ENCODE data around the gene ERAP2. TPM values are rescaled to one million over a fixed set of nuclear protein-coding genes. Genes with fewer than 3 reads are reported as not detected.
"Not testable (repeated sequence)": the region's sequence is repeated elsewhere in the genome, so short reads cannot be mapped to it uniquely, and the experiment has no call there.

The ERAP2 gene
- polyA plus RNA-seq, 3 donors, result 3.0 to 20.4 (median 3.4) TPM

DNA sequence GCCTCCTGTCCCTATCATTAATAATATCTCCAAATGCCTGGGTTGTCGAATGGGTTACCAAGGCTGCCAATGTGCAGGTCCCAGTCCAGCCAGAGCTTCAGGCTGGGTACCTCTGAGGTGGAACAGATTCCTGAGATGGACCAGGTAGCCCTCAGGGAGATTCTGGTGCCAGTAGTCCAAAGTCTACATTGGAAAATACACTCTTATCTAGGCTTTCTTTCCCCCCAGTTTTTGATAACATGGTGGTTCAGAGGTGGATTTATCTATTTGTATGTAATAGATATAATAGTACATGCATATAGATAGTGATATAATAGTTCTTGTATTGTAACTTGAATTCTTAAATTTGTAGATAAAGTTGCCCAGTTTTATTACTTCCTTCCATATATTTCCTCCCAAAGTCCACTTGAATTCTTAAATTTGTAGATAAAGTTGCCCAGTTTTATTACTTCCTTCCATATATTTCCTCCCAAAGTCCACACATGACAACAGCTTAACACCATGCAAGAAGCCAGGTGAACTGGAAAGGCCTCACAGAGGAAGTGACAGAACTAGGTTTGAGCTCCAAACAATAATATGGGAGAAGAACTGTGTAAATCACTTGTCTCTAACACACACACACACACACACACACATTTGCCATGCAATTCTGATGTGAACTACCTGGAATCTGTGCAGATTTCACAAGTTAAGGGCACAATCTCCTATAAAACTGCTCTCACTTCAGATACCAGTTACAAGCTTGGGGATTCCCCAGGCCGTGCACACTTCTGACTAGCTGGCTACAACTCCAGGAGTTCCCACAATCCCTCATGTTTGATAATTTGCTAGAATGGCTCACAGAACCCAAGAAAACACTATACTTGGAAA lies 37.9 kb upstream of the ERAP2 start:
- peaks cover 0 to 2% (median 0%) of the 10 kb centered on the region in 7 donors for H3K9me3 Mint-ChIP-seq
- Histone ChIP-seq H2AFZ (ENCODE audit: insufficient read depth, low read depth, low read length, poor library complexity, severe bottlenecking) (no peak overlapping the region), H4K20me1 (ENCODE audit: insufficient read depth, low read length) (no peaks in the 10 kb centered on the region), H3K4me1 (ENCODE audit: control insufficient read depth in 1 of 2, insufficient read depth in 2 of 2, low read length in 2 of 2) (no peaks in the 10 kb centered on the region), H3K27me3 (ENCODE audit: control insufficient read depth in 2 of 2, insufficient read depth in 2 of 2, low read length in 2 of 2) (no peaks in the 10 kb centered on the region), H3K4me3 (replicated peaks in 1 of 3; ENCODE audit: low read depth in 2 of 3, low read length in 3 of 3) (no peak overlapping the region), H3K9me3 (replicated peaks in 1 of 2; ENCODE audit: control insufficient read depth in 1 of 2, insufficient read depth in 1 of 2, low read length in 2 of 2) (no peaks in the 10 kb centered on the region), H3K9ac (ENCODE audit: insufficient read depth, low read length, poor library complexity, severe bottlenecking) (no peak overlapping the region), H3K36me3 (replicated peaks in 1 of 2; ENCODE audit: control insufficient read depth in 1 of 2, insufficient read depth in 2 of 2, low read length in 2 of 2) (no peaks in the 10 kb centered on the region), H3K27ac (ENCODE audit: low read depth in 1 of 2, low read length in 2 of 2) (no peak overlapping the region), H3K4me2 (replicated peaks; ENCODE audit: extremely low read depth, low read length, poor library complexity, severe bottlenecking) (no peak overlapping the region), H3K79me2 (ENCODE audit: insufficient read depth, low read length) (no peaks in the 10 kb centered on the region)
- no peak for DNase-seq
- H3K4me1 Mint-ChIP-seq, result no peaks in the 10 kb centered on the region
- 91% methylated on average over 1 of the region's 2 CpGs for WGBS (ENCODE audit: insufficient coverage)
- H3K27me3 Mint-ChIP-seq (ENCODE audit: low read depth in 3 of 3), result peaks cover 0 to 2% (median 1%) of the 10 kb centered on the region in 3 donors
- H3K36me3 Mint-ChIP-seq, result no peaks in the 10 kb centered on the region
- intact Hi-C loops (cut with micrococcal nuclease), result no loop called here
- H3K27ac Mint-ChIP-seq, result no peak overlapping the region
- no peak overlapping the region for H3K4me3 Mint-ChIP-seq
- TF ChIP-seq, protein P1, sequence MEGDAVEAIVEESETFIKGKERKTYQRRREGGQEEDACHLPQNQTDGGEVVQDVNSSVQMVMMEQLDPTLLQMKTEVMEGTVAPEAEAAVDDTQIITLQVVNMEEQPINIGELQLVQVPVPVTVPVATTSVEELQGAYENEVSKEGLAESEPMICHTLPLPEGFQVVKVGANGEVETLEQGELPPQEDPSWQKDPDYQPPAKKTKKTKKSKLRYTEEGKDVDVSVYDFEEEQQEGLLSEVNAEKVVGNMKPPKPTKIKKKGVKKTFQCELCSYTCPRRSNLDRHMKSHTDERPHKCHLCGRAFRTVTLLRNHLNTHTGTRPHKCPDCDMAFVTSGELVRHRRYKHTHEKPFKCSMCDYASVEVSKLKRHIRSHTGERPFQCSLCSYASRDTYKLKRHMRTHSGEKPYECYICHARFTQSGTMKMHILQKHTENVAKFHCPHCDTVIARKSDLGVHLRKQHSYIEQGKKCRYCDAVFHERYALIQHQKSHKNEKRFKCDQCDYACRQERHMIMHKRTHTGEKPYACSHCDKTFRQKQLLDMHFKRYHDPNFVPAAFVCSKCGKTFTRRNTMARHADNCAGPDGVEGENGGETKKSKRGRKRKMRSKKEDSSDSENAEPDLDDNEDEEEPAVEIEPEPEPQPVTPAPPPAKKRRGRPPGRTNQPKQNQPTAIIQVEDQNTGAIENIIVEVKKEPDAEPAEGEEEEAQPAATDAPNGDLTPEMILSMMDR (IDR thresholded peaks at IDR 0.05), result no peak

DNA sequence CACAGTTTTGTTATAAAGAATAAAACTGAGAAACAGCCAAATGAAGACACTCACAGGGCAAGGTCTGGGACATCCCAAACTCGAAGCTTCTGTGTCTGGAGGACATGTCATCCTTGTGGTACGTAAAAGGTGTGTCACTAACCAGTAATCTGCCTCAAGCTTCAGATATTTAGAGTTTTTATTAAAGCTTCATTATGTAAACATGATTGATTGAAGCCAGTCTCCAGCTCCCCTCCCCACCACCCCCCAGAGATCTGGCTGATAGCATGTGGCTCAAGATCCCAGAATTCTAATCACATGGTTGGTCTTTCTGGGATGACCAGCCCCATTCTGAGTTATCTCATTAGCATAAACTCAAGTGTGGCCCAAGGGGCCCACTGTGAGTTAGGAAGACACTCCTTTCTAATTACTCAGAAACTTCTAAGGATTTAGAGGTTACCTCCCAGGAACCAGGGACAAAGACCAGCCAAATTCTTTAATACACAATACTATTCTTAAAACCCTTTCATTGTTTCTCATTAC lies 37.2 kb upstream of the ERAP2 start:
- TF ChIP-seq, protein P1 (IDR thresholded peaks at IDR 0.05), result no peak
- no peaks in the 10 kb centered on the region for H3K9me3 ChIP-seq (replicated peaks in 1 of 2; ENCODE audit: control insufficient read depth in 1 of 2, insufficient read depth in 1 of 2, low read length in 2 of 2)
- DNase-seq, result no peak
- no peak overlapping the region for H3K4me3 ChIP-seq (replicated peaks in 1 of 3; ENCODE audit: low read depth in 2 of 3, low read length in 3 of 3)
- peaks cover 0 to 2% (median 0%) of the 10 kb centered on the region in 3 donors for H3K27me3 Mint-ChIP-seq (ENCODE audit: low read depth in 3 of 3)
- H3K27ac ChIP-seq (ENCODE audit: low read depth in 1 of 2, low read length in 2 of 2), result no peak overlapping the region
- no peaks in the 10 kb centered on the region for H3K36me3 ChIP-seq (replicated peaks in 1 of 2; ENCODE audit: control insufficient read depth in 1 of 2, insufficient read depth in 2 of 2, low read length in 2 of 2)
- no peak overlapping the region for H3K9ac ChIP-seq (ENCODE audit: insufficient read depth, low read length, poor library complexity, severe bottlenecking)
- no peak overlapping the region for H2AFZ ChIP-seq (ENCODE audit: insufficient read depth, low read depth, low read length, poor library complexity, severe bottlenecking)
- intact Hi-C loops (cut with micrococcal nuclease), result no loop called here
- peaks cover 0 to 2% (median 0%) of the 10 kb centered on the region in 7 donors for H3K9me3 Mint-ChIP-seq
- no CpG with 5 or more reads among the region's 2 CpGs for WGBS (ENCODE audit: insufficient coverage)
- H3K79me2 ChIP-seq (ENCODE audit: insufficient read depth, low read length), result no peaks in the 10 kb centered on the region
- H3K4me3 Mint-ChIP-seq, result no peak overlapping the region
- H4K20me1 ChIP-seq (ENCODE audit: insufficient read depth, low read length), result no peaks in the 10 kb centered on the region
- H3K36me3 Mint-ChIP-seq, result no peaks in the 10 kb centered on the region
- H3K4me1 Mint-ChIP-seq, result peaks cover under 1% of the 10 kb centered on the region
- H3K4me1 ChIP-seq (ENCODE audit: control insufficient read depth in 1 of 2, insufficient read depth in 2 of 2, low read length in 2 of 2), result no peaks in the 10 kb centered on the region
- H3K27ac Mint-ChIP-seq, result no peak overlapping the region
- H3K4me2 ChIP-seq (replicated peaks; ENCODE audit: extremely low read depth, low read length, poor library complexity, severe bottlenecking), result no peak overlapping the region
- H3K27me3 ChIP-seq (ENCODE audit: control insufficient read depth in 2 of 2, insufficient read depth in 2 of 2, low read length in 2 of 2), result no peaks in the 10 kb centered on the region

DNA sequence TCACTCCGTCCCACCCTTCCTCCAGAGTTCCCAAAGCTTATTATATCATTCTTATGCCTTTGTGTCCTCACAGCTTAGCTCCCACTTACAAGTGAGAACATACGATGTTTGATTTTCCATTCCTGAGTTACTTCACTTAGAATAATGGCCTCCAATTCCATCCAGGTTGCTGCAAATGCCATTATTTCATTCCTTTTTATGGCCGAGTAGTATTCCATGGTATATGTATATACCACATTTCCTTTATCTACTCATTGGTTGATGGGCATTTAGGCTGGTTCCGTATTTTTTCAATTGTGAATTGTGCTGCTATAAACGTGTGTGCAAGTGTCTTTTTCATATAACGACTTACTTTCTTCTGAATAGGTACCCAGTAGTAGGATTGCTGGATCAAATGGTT lies 34.4 kb upstream of the ERAP2 start:
- H3K79me2 ChIP-seq (ENCODE audit: insufficient read depth, low read length); H4K20me1 ChIP-seq (ENCODE audit: insufficient read depth, low read length); H3K27ac Mint-ChIP-seq; H3K27me3 Mint-ChIP-seq (ENCODE audit: low read depth in 3 of 3); H3K9me3 ChIP-seq (replicated peaks in 1 of 2; ENCODE audit: control insufficient read depth in 1 of 2, insufficient read depth in 1 of 2, low read length in 2 of 2); H3K9me3 Mint-ChIP-seq; H2AFZ ChIP-seq (ENCODE audit: insufficient read depth, low read depth, low read length, poor library complexity, severe bottlenecking); intact Hi-C loops (cut with micrococcal nuclease); H3K4me3 ChIP-seq (replicated peaks in 1 of 3; ENCODE audit: low read depth in 2 of 3, low read length in 3 of 3); H3K36me3 ChIP-seq (replicated peaks in 1 of 2; ENCODE audit: control insufficient read depth in 1 of 2, insufficient read depth in 2 of 2, low read length in 2 of 2); H3K4me2 ChIP-seq (replicated peaks; ENCODE audit: extremely low read depth, low read length, poor library complexity, severe bottlenecking); H3K27ac ChIP-seq (ENCODE audit: low read depth in 1 of 2, low read length in 2 of 2); H3K27me3 ChIP-seq (ENCODE audit: control insufficient read depth in 2 of 2, insufficient read depth in 2 of 2, low read length in 2 of 2); DNase-seq; H3K36me3 Mint-ChIP-seq; H3K9ac ChIP-seq (ENCODE audit: insufficient read depth, low read length, poor library complexity, severe bottlenecking); H3K4me3 Mint-ChIP-seq; H3K4me1 ChIP-seq (ENCODE audit: control insufficient read depth in 1 of 2, insufficient read depth in 2 of 2, low read length in 2 of 2): not testable (repeated sequence)
- peaks cover 10% of the 10 kb centered on the region for H3K4me1 Mint-ChIP-seq
- 100% methylated on average over 1 of the region's 6 CpGs for whole genome bisulfite sequencing (ENCODE audit: insufficient coverage)
